Measurements from ENCODE around the gene E2F4. TPM values are rescaled to one million over a fixed set of nuclear protein-coding genes. Genes with fewer than 3 reads are reported as not detected.

Gene E2F4
- total and polyA plus RNA-seq, 2 of the 13 experiments (the other 11 are each of a cell fraction or from before 2014, with no cell fraction given) = 84.8 to 91.2 TPM

DNA sequence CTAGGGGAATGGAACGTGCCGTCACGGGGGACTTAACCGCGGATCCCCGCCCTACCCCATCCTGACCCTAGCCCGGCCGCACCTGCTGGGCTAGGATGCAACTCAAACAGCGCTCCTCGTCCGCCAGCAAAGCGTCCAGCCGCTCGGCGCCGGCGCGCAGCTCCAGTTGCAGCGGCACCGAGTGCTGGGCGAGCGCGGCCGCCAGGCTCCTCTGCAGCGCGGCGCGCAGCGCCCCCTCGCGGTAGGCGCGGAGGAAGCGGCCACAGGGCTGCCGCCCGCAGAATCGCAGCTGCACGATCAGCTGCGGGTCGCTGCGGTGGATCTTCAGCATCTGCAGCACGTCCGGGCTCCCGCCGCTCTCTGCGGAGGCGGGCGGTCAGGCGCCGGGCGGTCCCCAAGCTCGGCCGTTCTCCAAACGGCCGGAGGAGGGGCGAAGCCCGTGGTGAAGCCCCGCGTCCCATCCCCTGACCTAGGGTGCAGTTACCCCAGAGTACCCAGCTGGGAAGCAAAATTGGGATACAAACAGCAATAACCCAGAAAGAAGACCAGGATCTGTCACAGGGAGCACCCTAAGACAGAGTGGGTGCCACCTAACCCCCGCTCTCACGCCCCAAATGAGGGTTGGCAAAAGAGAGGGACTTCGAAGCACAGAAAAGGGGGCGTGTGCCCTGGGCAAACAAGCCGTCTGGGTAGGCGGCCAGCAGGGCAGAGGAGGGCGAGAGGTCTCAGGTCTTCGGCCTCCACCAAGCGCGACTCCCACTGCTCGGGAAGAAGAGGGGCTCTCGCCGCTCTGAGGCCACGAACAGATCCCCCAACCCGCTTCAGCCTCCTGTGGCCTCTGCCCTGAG lies 36.4 kb upstream of the E2F4 start (continued):
- TF ChIP-seq, protein P1, sequence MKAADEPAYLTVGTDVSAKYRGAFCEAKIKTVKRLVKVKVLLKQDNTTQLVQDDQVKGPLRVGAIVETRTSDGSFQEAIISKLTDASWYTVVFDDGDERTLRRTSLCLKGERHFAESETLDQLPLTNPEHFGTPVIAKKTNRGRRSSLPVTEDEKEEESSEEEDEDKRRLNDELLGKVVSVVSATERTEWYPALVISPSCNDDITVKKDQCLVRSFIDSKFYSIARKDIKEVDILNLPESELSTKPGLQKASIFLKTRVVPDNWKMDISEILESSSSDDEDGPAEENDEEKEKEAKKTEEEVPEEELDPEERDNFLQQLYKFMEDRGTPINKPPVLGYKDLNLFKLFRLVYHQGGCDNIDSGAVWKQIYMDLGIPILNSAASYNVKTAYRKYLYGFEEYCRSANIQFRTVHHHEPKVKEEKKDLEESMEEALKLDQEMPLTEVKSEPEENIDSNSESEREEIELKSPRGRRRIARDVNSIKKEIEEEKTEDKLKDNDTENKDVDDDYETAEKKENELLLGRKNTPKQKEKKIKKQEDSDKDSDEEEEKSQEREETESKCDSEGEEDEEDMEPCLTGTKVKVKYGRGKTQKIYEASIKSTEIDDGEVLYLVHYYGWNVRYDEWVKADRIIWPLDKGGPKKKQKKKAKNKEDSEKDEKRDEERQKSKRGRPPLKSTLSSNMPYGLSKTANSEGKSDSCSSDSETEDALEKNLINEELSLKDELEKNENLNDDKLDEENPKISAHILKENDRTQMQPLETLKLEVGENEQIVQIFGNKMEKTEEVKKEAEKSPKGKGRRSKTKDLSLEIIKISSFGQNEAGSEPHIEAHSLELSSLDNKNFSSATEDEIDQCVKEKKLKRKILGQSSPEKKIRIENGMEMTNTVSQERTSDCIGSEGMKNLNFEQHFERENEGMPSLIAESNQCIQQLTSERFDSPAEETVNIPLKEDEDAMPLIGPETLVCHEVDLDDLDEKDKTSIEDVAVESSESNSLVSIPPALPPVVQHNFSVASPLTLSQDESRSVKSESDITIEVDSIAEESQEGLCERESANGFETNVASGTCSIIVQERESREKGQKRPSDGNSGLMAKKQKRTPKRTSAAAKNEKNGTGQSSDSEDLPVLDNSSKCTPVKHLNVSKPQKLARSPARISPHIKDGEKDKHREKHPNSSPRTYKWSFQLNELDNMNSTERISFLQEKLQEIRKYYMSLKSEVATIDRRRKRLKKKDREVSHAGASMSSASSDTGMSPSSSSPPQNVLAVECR (CRISPR knock-in tag; IDR thresholded peaks at IDR 0.05; ENCODE audit: borderline replicate concordance) = peak; percentile 67; the same call in 1 of the 2 replicates
- TF ChIP-seq ZNF446 (CRISPR knock-in tag; IDR thresholded peaks at IDR 0.05) (no peak), EED (CRISPR knock-in tag; IDR thresholded peaks at IDR 0.05) (no peak), GLI4 (CRISPR knock-in tag; IDR thresholded peaks at IDR 0.05; ENCODE audit: borderline replicate concordance) (0 out of 2 replicates have a peak, but pooled peaks have one; percentile 28), ZNF460 (CRISPR knock-in tag; IDR thresholded peaks at IDR 0.05; ENCODE audit: borderline replicate concordance) (no peak), ZNF570 (CRISPR knock-in tag; IDR thresholded peaks at IDR 0.05; ENCODE audit: borderline replicate concordance) (no peak), ZNF382 (CRISPR knock-in tag; IDR thresholded peaks at IDR 0.05; ENCODE audit: borderline replicate concordance) (no peak), JDP2 (CRISPR knock-in tag; IDR thresholded peaks at IDR 0.05; ENCODE audit: borderline replicate concordance) (no peak), ZNF343 (CRISPR knock-in tag; IDR thresholded peaks at IDR 0.05) (peak; percentile 85; the same call in 1 of the 2 replicates), ZFP90 (CRISPR knock-in tag; IDR thresholded peaks at IDR 0.05; ENCODE audit: borderline replicate concordance) (no peak), NCOA5 (CRISPR knock-in tag; IDR thresholded peaks at IDR 0.05) (no peak)
- TF ChIP-seq, protein P2, sequence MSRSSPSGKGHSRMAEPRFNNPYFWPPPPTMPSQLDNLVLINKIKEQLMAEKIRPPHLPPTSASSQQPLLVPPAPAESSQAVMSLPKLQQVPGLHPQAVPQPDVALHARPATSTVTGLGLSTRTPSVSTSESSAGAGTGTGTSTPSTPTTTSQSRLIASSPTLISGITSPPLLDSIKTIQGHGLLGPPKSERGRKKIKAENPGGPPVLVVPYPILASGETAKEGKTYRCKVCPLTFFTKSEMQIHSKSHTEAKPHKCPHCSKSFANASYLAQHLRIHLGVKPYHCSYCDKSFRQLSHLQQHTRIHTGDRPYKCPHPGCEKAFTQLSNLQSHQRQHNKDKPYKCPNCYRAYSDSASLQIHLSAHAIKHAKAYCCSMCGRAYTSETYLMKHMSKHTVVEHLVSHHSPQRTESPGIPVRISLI (CRISPR knock-in tag; IDR thresholded peaks at IDR 0.05; ENCODE audit: borderline replicate concordance) = peak; percentile 32; the same call in 1 of the 2 replicates
- TF ChIP-seq, protein P3, sequence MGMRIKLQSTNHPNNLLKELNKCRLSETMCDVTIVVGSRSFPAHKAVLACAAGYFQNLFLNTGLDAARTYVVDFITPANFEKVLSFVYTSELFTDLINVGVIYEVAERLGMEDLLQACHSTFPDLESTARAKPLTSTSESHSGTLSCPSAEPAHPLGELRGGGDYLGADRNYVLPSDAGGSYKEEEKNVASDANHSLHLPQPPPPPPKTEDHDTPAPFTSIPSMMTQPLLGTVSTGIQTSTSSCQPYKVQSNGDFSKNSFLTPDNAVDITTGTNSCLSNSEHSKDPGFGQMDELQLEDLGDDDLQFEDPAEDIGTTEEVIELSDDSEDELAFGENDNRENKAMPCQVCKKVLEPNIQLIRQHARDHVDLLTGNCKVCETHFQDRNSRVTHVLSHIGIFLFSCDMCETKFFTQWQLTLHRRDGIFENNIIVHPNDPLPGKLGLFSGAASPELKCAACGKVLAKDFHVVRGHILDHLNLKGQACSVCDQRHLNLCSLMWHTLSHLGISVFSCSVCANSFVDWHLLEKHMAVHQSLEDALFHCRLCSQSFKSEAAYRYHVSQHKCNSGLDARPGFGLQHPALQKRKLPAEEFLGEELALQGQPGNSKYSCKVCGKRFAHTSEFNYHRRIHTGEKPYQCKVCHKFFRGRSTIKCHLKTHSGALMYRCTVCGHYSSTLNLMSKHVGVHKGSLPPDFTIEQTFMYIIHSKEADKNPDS (CRISPR knock-in tag; IDR thresholded peaks at IDR 0.05) = no peak
- TF ChIP-seq, protein P4, sequence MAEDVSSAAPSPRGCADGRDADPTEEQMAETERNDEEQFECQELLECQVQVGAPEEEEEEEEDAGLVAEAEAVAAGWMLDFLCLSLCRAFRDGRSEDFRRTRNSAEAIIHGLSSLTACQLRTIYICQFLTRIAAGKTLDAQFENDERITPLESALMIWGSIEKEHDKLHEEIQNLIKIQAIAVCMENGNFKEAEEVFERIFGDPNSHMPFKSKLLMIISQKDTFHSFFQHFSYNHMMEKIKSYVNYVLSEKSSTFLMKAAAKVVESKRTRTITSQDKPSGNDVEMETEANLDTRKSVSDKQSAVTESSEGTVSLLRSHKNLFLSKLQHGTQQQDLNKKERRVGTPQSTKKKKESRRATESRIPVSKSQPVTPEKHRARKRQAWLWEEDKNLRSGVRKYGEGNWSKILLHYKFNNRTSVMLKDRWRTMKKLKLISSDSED (CRISPR knock-in tag; IDR thresholded peaks at IDR 0.05) = no peak
- TF ChIP-seq, protein P5, sequence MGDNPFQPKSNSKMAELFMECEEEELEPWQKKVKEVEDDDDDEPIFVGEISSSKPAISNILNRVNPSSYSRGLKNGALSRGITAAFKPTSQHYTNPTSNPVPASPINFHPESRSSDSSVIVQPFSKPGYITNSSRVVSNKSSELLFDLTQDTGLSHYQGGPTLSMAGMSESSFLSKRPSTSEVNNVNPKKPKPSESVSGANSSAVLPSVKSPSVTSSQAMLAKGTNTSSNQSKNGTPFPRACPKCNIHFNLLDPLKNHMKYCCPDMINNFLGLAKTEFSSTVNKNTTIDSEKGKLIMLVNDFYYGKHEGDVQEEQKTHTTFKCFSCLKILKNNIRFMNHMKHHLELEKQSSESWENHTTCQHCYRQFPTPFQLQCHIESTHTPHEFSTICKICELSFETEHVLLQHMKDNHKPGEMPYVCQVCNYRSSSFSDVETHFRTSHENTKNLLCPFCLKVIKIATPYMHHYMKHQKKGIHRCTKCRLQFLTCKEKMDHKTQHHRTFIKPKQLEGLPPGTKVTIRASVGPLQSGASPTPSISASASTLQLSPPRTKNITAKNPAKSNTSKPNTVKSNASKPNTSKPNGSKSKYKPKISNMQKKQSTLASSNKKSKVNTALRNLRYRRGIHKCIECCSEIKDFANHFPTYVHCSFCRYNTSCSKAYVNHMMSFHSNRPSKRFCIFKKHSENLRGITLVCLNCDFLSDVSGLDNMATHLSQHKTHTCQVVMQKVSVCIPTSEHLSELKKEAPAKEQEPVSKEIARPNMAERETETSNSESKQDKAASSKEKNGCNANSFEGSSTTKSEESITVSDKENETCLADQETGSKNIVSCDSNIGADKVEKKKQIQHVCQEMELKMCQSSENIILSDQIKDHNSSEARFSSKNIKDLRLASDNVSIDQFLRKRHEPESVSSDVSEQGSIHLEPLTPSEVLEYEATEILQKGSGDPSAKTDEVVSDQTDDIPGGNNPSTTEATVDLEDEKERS (CRISPR knock-in tag; IDR thresholded peaks at IDR 0.05) = 0 out of 2 replicates have a peak, but pooled peaks have one; percentile 49
